ENCODE data around the gene GAB2.

- TF ChIP-seq CTCF (IDR thresholded peaks at IDR 0.05) (no peak), POLR2A (IDR thresholded peaks at IDR 0.05) (no peak)
Observed at GRCh38 chr11:78347956-78348355, 69.7 kb downstream of the GAB2 start.

Measured in adrenal gland (tissue), 5 donors.